ENCODE data around the gene MTURN. TPM values are rescaled to one million over a fixed set of nuclear protein-coding genes. Genes with fewer than 3 reads are reported as not detected.

Gene MTURN
- total and polyA plus RNA-seq, 4 donors: 43.4 to 110 (median 58.5) TPM

DNA sequence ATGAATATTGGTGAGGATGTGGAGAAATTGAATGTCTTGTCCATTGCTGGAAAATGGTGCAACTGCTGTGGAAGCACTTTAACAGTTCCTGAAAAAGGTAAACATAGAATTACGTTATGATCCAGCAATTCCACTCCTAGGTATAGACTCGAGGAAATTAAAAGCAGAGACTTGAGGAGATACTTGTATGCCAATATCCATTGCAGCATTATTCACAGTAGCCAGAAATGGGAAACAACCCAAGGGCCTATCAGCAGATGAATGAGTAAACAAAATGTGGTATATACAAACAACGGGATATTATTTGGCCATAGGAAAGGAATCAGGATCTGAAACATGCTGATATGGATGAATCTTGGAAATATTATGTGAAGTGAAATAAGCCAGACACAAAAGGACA, 32.5 kb upstream of the MTURN start:
- no peaks in the 10 kb centered on the region for H3K36me3 ChIP-seq (ENCODE audit: control insufficient read depth in 1 of 2, insufficient read depth in 2 of 2, low read length in 1 of 2)
- H3K4me1 ChIP-seq (ENCODE audit: control insufficient read depth in 1 of 2, insufficient read depth in 2 of 2, low read length in 2 of 2): no peaks in the 10 kb centered on the region
- no peak overlapping the region for H3K27ac ChIP-seq (ENCODE audit: low read depth in 1 of 2, low read length in 2 of 2)
- no peak overlapping the region for H3K4me3 ChIP-seq (ENCODE audit: low read length in 2 of 2)
- 91 to 92% methylated on average over 3 of the region's 3 CpGs for WGBS, 2 donors
- H3K9me3 ChIP-seq (ENCODE audit: control insufficient read depth, low read length): no peaks in the 10 kb centered on the region
- intact Hi-C loops (cut with DNase I): no loop called here
- DNase-seq (no peak), ATAC-seq (ENCODE audit: low FRiP score) (no peak)
- H3K27me3 ChIP-seq (ENCODE audit: control insufficient read depth in 1 of 2, insufficient read depth in 2 of 2, low read length in 1 of 2): no peaks in the 10 kb centered on the region

DNA sequence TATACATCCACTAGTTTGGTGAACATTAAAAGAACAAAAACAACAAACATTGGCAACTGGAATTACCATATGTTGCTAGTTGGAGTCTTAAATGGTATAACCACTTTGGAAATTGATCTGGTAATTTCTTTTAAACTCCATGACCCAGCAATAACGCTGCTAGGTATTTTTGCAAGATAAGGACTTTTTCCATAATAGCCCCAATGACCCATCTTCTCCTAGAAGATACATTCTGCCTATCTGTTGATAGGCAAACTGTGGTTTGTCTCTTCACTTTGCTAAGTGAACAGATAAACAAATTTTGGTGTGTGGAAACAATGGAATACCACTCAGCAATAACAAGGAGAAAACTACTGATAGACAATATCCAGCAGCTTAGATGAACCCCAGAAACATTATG, 30.6 kb upstream of the MTURN start:
- no peaks in the 10 kb centered on the region for H3K36me3 ChIP-seq (ENCODE audit: control insufficient read depth in 1 of 2, insufficient read depth in 2 of 2, low read length in 1 of 2)
- H3K27ac ChIP-seq (ENCODE audit: low read depth in 1 of 2, low read length in 2 of 2): no peak overlapping the region
- no peaks in the 10 kb centered on the region for H3K27me3 ChIP-seq (ENCODE audit: control insufficient read depth in 1 of 2, insufficient read depth in 2 of 2, low read length in 1 of 2)
- intact Hi-C loops (cut with DNase I): no loop called here
- 81 to 91% methylated on average over 1 of the region's 1 CpG for WGBS, 2 donors
- no peak overlapping the region for H3K4me3 ChIP-seq (ENCODE audit: low read length in 2 of 2)
- no peak for ATAC-seq (ENCODE audit: low FRiP score)
- no peak for DNase-seq
- no peaks in the 10 kb centered on the region for H3K4me1 ChIP-seq (ENCODE audit: control insufficient read depth in 1 of 2, insufficient read depth in 2 of 2, low read length in 2 of 2)
- no peaks in the 10 kb centered on the region for H3K9me3 ChIP-seq (ENCODE audit: control insufficient read depth, low read length)

DNA sequence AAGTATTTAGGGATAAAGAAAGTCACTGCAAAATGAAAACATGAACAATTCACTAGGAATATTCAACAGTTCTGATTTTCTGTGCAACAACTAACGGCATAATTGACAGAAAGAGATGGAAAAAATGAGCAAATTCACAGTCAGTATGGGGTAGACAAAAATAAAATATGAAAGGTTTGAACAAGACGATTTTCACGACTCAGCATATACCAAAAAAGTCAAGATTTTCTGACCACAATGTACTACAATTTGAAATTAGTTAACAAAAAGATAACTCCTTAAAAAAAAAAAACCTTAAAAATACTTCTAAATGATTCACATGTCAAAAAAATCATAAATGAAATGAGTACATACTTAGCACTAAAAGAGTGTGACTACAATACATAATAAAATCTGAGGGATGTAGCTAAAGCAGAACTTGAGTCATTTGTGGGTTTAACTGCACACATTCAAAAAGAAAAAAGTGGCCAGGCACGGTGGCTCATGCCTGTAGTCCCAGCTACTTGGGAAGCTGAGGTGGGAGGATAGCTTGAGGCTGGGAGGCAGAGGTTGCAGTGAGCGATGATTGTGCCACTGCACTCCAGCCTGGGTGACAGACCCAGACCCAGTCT, 22.6 kb upstream of the MTURN start:
- Histone ChIP-seq H3K9me3 (ENCODE audit: control insufficient read depth, low read length) (no peaks in the 10 kb centered on the region), H3K27me3 (ENCODE audit: control insufficient read depth in 1 of 2, insufficient read depth in 2 of 2, low read length in 1 of 2) (no peaks in the 10 kb centered on the region), H3K27ac (ENCODE audit: low read depth in 1 of 2, low read length in 2 of 2) (no peak overlapping the region), H3K4me1 (ENCODE audit: control insufficient read depth in 1 of 2, insufficient read depth in 2 of 2, low read length in 2 of 2) (no peaks in the 10 kb centered on the region), H3K36me3 (ENCODE audit: control insufficient read depth in 1 of 2, insufficient read depth in 2 of 2, low read length in 1 of 2) (no peaks in the 10 kb centered on the region), H3K4me3 (ENCODE audit: low read length in 2 of 2) (no peak overlapping the region)
- no peak for DNase-seq
- ATAC-seq (ENCODE audit: low FRiP score): no peak
- 93 to 97% methylated on average over 5 of the region's 5 CpGs for WGBS, 2 donors
- intact Hi-C loops (cut with DNase I): no loop called here

DNA sequence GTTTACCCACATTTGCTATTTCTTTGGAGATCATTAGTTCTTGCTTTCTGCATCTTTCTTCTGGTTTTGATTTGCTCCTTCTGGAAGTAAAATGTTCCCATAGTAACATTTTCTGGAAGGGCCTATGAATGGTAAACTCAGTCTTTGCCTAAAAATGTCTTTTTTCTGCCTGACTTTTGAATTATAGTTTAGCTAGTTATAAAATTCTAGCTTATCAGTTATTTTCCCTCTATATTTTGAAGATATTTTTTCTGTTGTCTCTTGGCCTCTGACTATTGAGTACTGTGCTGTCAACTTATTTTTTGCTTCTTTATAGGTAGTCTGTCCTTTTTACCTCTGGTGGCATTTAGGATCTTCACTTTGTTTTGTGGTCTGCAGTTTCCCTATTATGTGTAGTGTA, 21.6 kb upstream of the MTURN start:
- no peaks in the 10 kb centered on the region for H3K9me3 ChIP-seq (ENCODE audit: control insufficient read depth, low read length)
- peaks cover 0 to 2% of the 10 kb centered on the region in 2 donors for H3K4me1 ChIP-seq (ENCODE audit: control insufficient read depth in 1 of 2, insufficient read depth in 2 of 2, low read length in 2 of 2)
- ATAC-seq (ENCODE audit: low FRiP score) (no peak), DNase-seq (no peak)
- intact Hi-C loops (cut with DNase I): no loop called here
- H3K4me3 ChIP-seq (ENCODE audit: low read length in 2 of 2): no peak overlapping the region
- no peaks in the 10 kb centered on the region for H3K36me3 ChIP-seq (ENCODE audit: control insufficient read depth in 1 of 2, insufficient read depth in 2 of 2, low read length in 1 of 2)
- H3K27me3 ChIP-seq (ENCODE audit: control insufficient read depth in 1 of 2, insufficient read depth in 2 of 2, low read length in 1 of 2): no peaks in the 10 kb centered on the region
- H3K27ac ChIP-seq (ENCODE audit: low read depth in 1 of 2, low read length in 2 of 2): no peak overlapping the region

DNA sequence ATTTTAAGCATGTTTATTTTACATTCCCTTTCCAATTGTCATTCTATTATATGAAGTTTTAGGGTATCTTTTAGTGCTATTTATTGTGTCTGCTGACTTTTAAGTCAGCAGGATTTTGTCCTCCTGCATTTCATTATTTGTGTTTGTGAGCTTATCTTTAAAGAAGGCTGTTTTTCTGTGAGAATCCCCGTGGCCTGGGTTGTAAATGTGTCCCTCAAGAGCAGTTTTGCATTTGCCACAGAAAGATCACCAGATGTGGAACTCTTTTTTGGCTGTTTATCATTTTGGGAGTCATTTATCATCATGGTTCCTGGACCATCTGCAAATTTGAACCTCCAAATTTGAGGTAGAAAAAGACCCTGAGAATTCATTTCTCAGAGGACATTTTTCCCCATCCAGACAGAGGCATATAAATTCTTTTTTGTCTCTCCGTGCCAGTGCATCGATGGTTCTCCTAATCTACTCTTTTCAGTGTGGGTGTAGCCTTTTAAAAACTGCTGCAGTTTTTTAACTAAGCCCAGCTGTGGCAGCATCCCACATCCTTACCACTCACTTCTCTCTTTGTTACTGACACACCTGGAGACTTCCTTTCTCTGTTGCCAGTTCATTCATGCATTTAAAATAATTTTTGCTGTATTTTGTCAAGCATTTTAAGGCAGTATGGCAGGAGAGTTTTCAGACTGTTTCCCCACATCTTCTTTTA, 20.1 kb upstream of the MTURN start:
- DNase-seq: no peak
- WGBS, 2 donors: 18 to 20% methylated on average over 3 of the region's 3 CpGs

DNA sequence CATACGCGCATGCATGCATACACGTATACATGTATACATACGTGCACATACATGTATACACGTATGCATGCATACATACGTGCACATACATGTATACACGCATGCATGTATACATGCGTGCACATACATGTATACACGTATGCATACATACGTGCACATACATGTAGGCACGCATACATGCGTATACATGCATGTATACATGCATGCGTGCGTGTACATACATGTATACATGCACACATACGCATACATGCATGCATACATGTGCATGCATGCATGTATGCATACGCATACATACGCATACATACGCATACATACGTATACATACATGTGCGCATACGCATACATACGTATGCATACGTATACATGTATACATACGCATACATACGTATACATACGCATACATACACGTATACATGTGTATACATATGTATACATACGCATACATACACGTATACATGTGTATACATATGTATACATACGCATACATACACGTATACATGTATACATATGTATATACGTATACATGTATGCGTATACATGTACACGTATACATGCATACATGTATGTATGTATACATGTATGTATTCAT, 19.0 kb upstream of the MTURN start:
- H3K9me3 ChIP-seq (ENCODE audit: control insufficient read depth, low read length): no peaks in the 10 kb centered on the region
- no peaks in the 10 kb centered on the region for H3K27me3 ChIP-seq (ENCODE audit: control insufficient read depth in 1 of 2, insufficient read depth in 2 of 2, low read length in 1 of 2)
- peaks cover 0 to 2% of the 10 kb centered on the region in 2 donors for H3K4me1 ChIP-seq (ENCODE audit: control insufficient read depth in 1 of 2, insufficient read depth in 2 of 2, low read length in 2 of 2)
- DNase-seq (no peak), ATAC-seq (ENCODE audit: low FRiP score) (no peak)
- H3K4me3 ChIP-seq (ENCODE audit: low read length in 2 of 2): no peak overlapping the region
- H3K36me3 ChIP-seq (ENCODE audit: control insufficient read depth in 1 of 2, insufficient read depth in 2 of 2, low read length in 1 of 2): no peaks in the 10 kb centered on the region
- WGBS, 2 donors: 80% methylated on average over 29 to 34 of the region's 34 CpGs
- intact Hi-C loops (cut with DNase I): loop anchor here in 1 of 2 donors (5.0 kb wide), 1 partner anchor 44 kb away; no protein-coding TSS in a partner anchor
- no peak overlapping the region for H3K27ac ChIP-seq (ENCODE audit: low read depth in 1 of 2, low read length in 2 of 2)

More for the DNA sequence above, 20.1 kb upstream of the MTURN start:
- no peak for ATAC-seq (ENCODE audit: low FRiP score)
- no peaks in the 10 kb centered on the region for H3K36me3 ChIP-seq (ENCODE audit: control insufficient read depth in 1 of 2, insufficient read depth in 2 of 2, low read length in 1 of 2)
- H3K27me3 ChIP-seq (ENCODE audit: control insufficient read depth in 1 of 2, insufficient read depth in 2 of 2, low read length in 1 of 2): no peaks in the 10 kb centered on the region
- intact Hi-C loops (cut with DNase I): loop anchor here in 1 of 2 donors (5.0 kb wide), 1 partner anchor 42 kb away; no protein-coding TSS in a partner anchor
- peaks cover 0 to 2% of the 10 kb centered on the region in 2 donors for H3K4me1 ChIP-seq (ENCODE audit: control insufficient read depth in 1 of 2, insufficient read depth in 2 of 2, low read length in 2 of 2)
- H3K9me3 ChIP-seq (ENCODE audit: control insufficient read depth, low read length): no peaks in the 10 kb centered on the region
- no peak overlapping the region for H3K27ac ChIP-seq (ENCODE audit: low read depth in 1 of 2, low read length in 2 of 2)
- no peak overlapping the region for H3K4me3 ChIP-seq (ENCODE audit: low read length in 2 of 2)

DNA sequence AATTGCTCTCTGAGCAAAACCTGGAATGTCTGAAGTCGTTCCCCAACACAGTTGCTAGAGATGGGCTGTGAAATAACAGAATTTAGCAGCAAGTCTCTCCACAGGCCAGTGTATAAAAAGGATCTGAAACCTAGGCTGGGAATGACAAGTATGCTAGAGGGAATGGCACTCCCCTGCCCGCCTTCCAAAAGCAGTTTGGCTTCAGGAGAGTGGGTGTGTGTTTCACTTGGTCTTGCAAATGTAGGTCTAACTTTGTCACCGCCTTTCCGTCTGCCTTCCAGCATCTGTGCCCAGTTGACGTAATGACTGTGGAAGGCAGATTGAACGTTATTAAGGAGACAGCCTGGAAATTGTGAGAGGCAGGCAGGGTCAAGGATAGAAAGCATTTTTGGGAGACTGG, 18.0 kb upstream of the MTURN start:
- WGBS, 2 donors: 4 to 8% methylated on average over 6 of the region's 6 CpGs
- intact Hi-C loops (cut with DNase I): loop anchor here in 1 of 2 donors (5.0 kb wide), 1 partner anchor 44 kb away; no protein-coding TSS in a partner anchor
- peak overlapping the region in 1 of 2 donors; percentile 68 for H3K27ac ChIP-seq (ENCODE audit: low read depth in 1 of 2, low read length in 2 of 2)

DNA sequence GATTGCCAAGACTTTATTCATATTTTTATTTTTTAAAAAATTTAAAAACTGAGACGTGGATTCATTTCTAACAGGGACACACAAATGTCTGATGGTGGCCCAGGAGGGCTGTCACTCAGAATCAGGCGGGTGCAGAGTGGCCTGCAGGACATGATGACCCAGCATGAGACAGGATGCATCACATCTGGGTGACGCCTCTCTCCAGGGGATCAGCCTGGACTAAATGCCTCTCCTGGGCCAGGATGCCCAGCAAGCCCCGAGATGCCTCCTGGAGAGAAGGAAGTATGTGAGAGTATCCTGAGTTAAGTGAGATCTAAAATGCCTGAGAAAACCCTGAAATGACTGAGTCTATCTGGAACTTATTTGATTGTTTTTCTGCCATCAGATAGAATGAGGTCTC, 16.9 kb upstream of the MTURN start:
- DNase-seq (no peak), ATAC-seq (ENCODE audit: low FRiP score) (no peak)
- H3K27me3 ChIP-seq (ENCODE audit: control insufficient read depth in 1 of 2, insufficient read depth in 2 of 2, low read length in 1 of 2): no peaks in the 10 kb centered on the region
- no peak overlapping the region for H3K27ac ChIP-seq (ENCODE audit: low read depth in 1 of 2, low read length in 2 of 2)
- no peaks in the 10 kb centered on the region for H3K9me3 ChIP-seq (ENCODE audit: control insufficient read depth, low read length)
- intact Hi-C loops (cut with DNase I): loop anchor here in 1 of 2 donors (5.0 kb wide), 1 partner anchor 46 kb away; no protein-coding TSS in a partner anchor
- 28 to 48% methylated on average over 4 of the region's 4 CpGs for WGBS, 2 donors
- no peaks in the 10 kb centered on the region for H3K36me3 ChIP-seq (ENCODE audit: control insufficient read depth in 1 of 2, insufficient read depth in 2 of 2, low read length in 1 of 2)
- H3K4me3 ChIP-seq (ENCODE audit: low read length in 2 of 2): no peak overlapping the region
- peaks cover 0 to 2% of the 10 kb centered on the region in 2 donors for H3K4me1 ChIP-seq (ENCODE audit: control insufficient read depth in 1 of 2, insufficient read depth in 2 of 2, low read length in 2 of 2)

More for the DNA sequence above, 18.0 kb upstream of the MTURN start:
- Histone ChIP-seq H3K27me3 (ENCODE audit: control insufficient read depth in 1 of 2, insufficient read depth in 2 of 2, low read length in 1 of 2) (no peaks in the 10 kb centered on the region), H3K36me3 (ENCODE audit: control insufficient read depth in 1 of 2, insufficient read depth in 2 of 2, low read length in 1 of 2) (no peaks in the 10 kb centered on the region), H3K4me3 (ENCODE audit: low read length in 2 of 2) (no peak overlapping the region), H3K4me1 (ENCODE audit: control insufficient read depth in 1 of 2, insufficient read depth in 2 of 2, low read length in 2 of 2) (peaks cover 0 to 2% of the 10 kb centered on the region in 2 donors), H3K9me3 (ENCODE audit: control insufficient read depth, low read length) (no peaks in the 10 kb centered on the region)
- ATAC-seq (ENCODE audit: low FRiP score): peak; percentile 82
- peak; percentile 77 to 83 for DNase-seq

Data from aorta (tissue), 5 donors.